GM19035 (cell line): Measurements from ENCODE around the gene EPS8L2.

Experiments
- ATAC-seq: cut with Tn5 transposase; IDR thresholded peaks from one replicate; pipeline ENCODE4 v1.9.1; 2021; ENCODE audit not compliant: unreplicated experiment

The EPS8L2 gene

GRCh38 chr11:703506-703905 is 2.5 kb upstream of the EPS8L2 start:
- ATAC-seq, result no peak

GRCh38 chr11:704228-704674 is 1.8 kb upstream of the EPS8L2 start:
- ATAC-seq, result no peak

GRCh38 chr11:704781-705645 is 1.0 kb upstream of the EPS8L2 start:
- ATAC-seq, result no peak

GRCh38 chr11:706439-706956 is 467 bp downstream of the EPS8L2 start:
- no peak for ATAC-seq

- ATAC-seq, result no peak
Observed at GRCh38 chr11:706957-707816, 1.2 kb downstream of the EPS8L2 start.

GRCh38 chr11:707817-708420 is 1.9 kb downstream of the EPS8L2 start:
- no peak for ATAC-seq

- ATAC-seq, result no peak
Observed at GRCh38 chr11:708511-708910, 2.5 kb downstream of the EPS8L2 start.

- ATAC-seq, result no peak
Observed at GRCh38 chr11:709109-709997, 3.3 kb downstream of the EPS8L2 start.

- no peak for ATAC-seq
Observed at GRCh38 chr11:714436-714835, 8.4 kb downstream of the EPS8L2 start.

- no peak for ATAC-seq
Observed at GRCh38 chr11:719214-720016, 13.4 kb downstream of the EPS8L2 start.

- no peak for ATAC-seq
Observed at GRCh38 chr11:720017-720641, 14.1 kb downstream of the EPS8L2 start.

- ATAC-seq, result no peak
Observed at GRCh38 chr11:720642-721246, 14.7 kb downstream of the EPS8L2 start.

- ATAC-seq, result no peak
Observed at GRCh38 chr11:721247-721740, 15.3 kb downstream of the EPS8L2 start.

GRCh38 chr11:721741-722345 is 15.8 kb downstream of the EPS8L2 start:
- ATAC-seq, result no peak

- no peak for ATAC-seq
Observed at GRCh38 chr11:722346-722811, 16.3 kb downstream of the EPS8L2 start.

GRCh38 chr11:723120-723883 is 17.3 kb downstream of the EPS8L2 start:
- ATAC-seq, result no peak
